ENCODE data around the gene CLPX.
"Not testable (repeated sequence)": the region's sequence is repeated elsewhere in the genome, so short reads cannot be mapped to it uniquely, and the experiment has no call there.

CLPX gene

DNA sequence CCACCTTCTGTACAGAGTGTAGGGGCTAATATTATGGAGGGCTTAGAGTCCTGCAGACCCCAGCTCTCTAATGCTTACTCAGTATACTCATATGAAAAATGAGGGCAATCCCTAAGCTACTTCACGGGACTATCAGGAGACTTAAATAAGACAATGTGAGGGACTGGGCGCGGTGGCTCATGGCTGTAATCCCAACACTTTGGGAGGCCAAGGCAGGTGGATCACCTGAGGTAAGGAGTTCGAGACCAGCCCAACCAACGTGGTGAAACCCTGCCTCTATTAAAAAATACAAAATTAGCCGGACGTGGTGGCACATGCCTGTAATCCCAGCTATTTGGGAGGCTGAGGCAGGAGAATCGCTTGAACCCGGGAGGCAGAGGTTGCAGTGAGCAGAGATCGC lies 85.3 kb downstream of the CLPX start:
- DNase-seq, result not testable (repeated sequence)

DNA sequence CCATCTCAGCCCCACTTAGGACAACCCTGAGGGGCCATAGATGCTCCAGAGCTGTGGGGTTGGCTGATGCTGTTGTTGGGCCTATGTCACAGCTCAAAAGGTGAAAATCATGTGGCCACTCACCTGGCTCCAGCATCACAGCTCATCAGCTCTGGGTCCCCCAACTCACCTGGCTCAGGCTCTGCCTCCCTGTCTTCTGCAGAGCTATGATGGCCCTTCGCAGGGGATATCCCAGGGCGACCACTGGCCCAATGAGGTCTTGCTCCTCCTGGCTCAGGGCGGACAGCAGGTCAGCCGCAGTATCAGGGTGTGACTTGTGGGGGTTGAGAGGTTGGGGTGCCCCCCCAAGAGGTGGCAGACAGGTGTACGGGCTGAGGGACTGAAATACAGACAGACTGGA lies 85.8 kb downstream of the CLPX start:
- no peak for DNase-seq
